ENCODE results near the gene CRIP1.

Gene CRIP1

DNA sequence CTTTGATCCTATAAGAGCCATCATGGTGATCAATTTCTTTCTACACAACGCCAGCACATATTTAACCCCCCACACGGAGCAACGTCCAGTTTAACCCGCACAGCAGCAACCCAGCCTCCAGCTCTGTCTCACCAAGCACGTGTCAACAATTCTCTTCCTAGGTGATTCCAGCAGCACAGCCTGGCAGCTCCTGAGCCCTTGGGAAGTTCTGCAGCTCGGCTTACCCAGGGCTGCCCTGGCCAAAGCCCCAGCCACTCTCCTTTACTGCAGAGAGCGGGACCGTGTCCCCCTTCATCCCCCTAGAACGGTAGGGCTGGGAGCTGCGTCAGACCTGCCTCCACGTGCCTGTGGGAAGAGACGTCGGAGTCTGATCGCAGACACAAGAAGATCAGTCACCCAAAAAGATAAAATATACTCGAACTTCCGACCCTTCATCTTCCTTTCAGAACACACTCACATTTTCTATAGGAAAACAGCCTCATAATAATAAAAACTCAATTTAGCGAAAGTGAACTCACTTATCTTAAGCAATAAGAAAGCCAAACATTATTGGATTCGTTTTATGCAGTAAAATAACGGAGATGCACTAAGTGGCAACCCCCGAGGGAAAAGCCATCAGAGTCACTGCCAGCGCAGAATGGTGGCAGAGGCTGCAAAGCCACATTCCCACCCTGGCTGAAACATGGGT, 47.3 kb downstream of the CRIP1 start:
- no peak for DNase-seq

DNA sequence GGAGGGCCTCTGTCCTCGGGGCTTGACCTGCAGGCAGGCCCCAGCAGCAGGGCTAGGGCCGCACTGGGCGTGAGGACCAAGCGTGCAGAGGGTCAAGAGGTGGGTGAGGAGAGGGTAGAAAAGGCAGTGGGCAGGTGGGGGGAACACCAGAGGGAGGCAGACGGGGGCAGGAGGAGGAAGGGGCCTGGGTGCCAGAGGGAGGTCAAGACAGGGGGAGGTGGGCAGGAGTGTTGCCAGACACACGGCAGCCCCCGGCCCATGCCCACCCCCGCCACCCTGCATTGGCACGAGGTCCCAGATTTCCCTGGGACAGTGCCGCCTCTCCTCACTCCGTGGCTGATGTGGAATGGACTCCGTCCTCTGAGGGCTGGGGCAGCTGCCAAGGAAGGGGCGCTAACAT, 47.9 kb downstream of the CRIP1 start:
- DNase-seq = no peak

DNA sequence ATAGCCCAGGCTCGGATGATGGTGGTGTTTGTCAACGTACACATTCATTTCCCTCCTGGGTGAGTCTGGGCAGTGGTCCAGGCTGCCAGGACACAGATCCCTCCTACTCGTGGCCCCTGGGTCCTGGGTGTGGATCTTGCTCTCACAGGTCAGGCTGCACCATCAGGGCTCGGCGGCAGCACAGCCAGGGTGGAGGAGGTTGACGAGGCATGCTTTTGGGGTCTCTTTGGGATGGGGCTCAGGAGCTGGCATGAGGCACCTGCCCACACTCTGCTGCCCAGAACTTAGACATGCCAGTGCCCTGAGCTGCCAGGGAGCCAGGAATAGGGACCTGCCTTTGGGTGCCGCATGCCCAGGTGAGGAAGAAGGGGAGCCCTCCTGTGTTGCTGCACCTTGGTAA, 49.4 kb downstream of the CRIP1 start:
- DNase-seq = no peak

DNA sequence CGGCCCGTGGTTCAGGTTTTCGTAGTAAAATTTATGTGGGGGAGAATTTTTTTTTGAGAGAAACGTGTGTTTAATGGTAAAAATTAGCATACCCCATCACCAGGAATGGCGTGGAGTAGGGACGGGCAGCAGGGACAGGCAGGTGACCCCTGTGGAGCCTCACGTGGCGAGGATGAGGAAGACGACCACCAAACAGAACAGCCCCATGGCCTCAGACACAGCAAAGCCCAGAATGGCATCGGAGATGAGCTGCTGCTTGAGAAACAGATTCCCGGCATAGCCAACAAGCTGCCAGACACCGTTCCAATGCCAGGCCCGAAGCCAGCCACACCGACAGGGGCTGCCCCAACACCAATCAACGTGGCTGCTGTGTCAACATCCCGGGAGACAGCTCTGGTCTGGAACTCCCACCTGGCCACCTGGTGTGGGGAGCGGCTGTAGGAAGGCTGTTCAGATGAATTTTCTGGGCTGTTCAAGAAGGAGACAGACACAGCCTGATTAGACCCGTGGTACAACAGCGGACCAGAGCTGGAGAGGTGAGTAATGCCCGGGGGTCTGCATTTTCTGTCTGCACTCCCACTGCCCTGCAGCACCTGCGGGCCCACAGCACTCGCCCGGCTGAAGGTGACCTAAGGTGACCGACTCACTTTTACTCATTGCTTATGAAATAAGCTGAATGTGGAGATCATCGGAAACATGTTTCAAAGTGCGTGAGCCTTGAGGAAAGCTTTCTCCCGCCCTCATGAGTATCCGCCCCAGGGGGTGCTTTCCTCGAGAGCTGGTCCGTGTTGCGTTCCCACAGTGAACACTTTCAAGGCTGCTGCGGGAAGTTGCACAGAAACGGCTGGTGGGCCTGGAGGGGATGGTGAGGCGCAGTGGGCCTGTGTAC, 50.2 kb downstream of the CRIP1 start:
- no peak for DNase-seq

DNA sequence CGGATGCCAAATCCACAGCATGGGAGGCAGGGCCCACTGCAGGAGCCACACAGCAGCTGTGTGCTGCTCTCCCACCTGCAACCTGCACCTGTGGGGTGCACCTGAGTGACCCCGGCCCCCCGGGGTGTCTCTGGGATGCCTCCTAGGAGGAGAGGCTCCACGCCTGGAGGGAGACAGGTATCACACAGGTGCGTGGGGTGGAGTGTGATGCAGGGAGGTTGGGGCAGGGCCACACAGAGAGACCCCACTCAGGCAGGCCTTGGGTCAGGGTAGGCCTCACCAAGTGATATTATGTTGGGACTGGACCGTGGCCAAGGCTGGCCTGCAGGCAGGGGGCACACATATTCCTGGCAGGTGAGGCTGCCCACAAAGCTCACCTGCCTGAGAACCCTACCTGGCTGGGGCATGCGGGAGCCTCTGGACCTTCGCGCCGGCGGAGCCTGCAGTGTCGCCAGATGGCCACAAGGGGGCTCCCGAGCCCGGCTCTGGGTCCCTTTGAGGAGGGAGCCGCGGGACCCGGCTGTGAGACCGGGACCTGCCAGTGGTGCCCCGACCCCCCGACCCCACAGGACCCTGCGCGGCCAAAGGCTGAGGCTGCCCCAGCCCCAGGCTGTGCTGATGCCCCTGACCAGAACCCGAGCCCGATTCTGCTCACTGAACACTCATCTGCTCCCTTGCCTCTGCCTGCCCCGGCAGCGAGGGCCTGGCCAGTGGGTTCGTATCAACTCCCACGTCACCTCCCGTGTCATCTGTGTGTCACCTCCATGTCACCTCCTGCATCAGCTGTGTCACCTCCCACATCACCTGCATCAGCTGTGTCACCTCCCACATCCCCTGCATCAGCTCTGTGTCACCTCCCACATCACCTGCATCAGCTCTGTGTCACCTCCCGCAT, 51.1 kb downstream of the CRIP1 start:
- peak in 4 of 14 donors; percentile 5 to 31 (median 25) for DNase-seq

Measured in C1 segment of cervical spinal cord (tissue), 14 donors.